ENCODE measurements around the gene AGPAT4. TPM values are rescaled to one million over a fixed set of nuclear protein-coding genes. Genes with fewer than 3 reads are reported as not detected.

AGPAT4 gene
- polyA plus RNA-seq, 1 of the 3 experiments (the other 2 are of a cell fraction), result 3.9 TPM

GRCh38 chr6:161238500-161238899, 35.4 kb downstream of the AGPAT4 start:
- no peaks in the 10 kb centered on the region for H3K9me3 ChIP-seq
- WGBS (ENCODE audit: low lambda C conversion rate), result 99% methylated on average over 5 of the region's 5 CpGs
- H3K27ac ChIP-seq (ENCODE audit: low read depth in 2 of 2, low read length in 1 of 2), result no peak overlapping the region
- no peaks in the 10 kb centered on the region for H3F3A ChIP-seq (replicated peaks; ENCODE audit: insufficient read depth)
- no peak overlapping the region for H3K9ac ChIP-seq
- ChIA-PET CTCF (interaction anchor here (0.6 kb wide), 1 partner anchor 12 kb away, joined by 3 read pairs; no protein-coding TSS in a partner anchor), POLR2A (no interaction called here)
- no peak overlapping the region for H3K4me3 ChIP-seq (ENCODE audit: low read depth in 2 of 2, low read length in 1 of 2)
- no peak for TF ChIP-seq JUND (IDR thresholded peaks at IDR 0.05)
- no peak for TF ChIP-seq FOXM1 (IDR thresholded peaks at IDR 0.05; ENCODE audit: low read depth)
- no peak for TF ChIP-seq CTCF (IDR thresholded peaks at IDR 0.05)
- TF ChIP-seq FOXJ3 (CRISPR knock-in tag; IDR thresholded peaks at IDR 0.05), result no peak
- TF ChIP-seq TAF1 (IDR thresholded peaks at IDR 0.05; ENCODE audit: borderline replicate concordance, low read depth, low read length), result no peak
- TF ChIP-seq NRF1 (IDR thresholded peaks at IDR 0.05; ENCODE audit: low read depth, low read length), result no peak
- no peak for TF ChIP-seq GABPA (IDR thresholded peaks at IDR 0.05; ENCODE audit: low read depth)
- TF ChIP-seq POLR2AphosphoS5 (IDR thresholded peaks at IDR 0.05; ENCODE audit: low read depth, low read length), result no peak
- TF ChIP-seq REST (IDR thresholded peaks at IDR 0.05; ENCODE audit: low read depth, low read length), result no peak
- TF ChIP-seq ZBTB33 (IDR thresholded peaks at IDR 0.05; ENCODE audit: borderline replicate concordance, low read depth), result no peak
- H2AFZ ChIP-seq (ENCODE audit: low read depth), result no peak overlapping the region
- peaks cover 12% of the 10 kb centered on the region; the same call in 1 of the 2 replicates for H3K79me2 ChIP-seq (ENCODE audit: insufficient read depth)
- no peak overlapping the region for H3K4me2 ChIP-seq
- DNase-seq, result no peak
- H3K4me1 ChIP-seq (ENCODE audit: control insufficient read depth in 1 of 2, insufficient read depth in 2 of 2, low read depth in 1 of 2, low read length in 1 of 2), result peaks cover 12 to 16% of the 10 kb centered on the region in 2 experiments; a peak in 3 of 4 replicates
- H3K36me3 ChIP-seq (replicated peaks in 1 of 2; ENCODE audit: control insufficient read depth in 1 of 2, insufficient read depth in 2 of 2, low read length in 1 of 2), result no peaks in the 10 kb centered on the region
- H3K9me2 ChIP-seq, result no peaks in the 10 kb centered on the region
- no peaks in the 10 kb centered on the region for H4K20me1 ChIP-seq (ENCODE audit: insufficient read depth)
- no peaks in the 10 kb centered on the region for H3K27me3 ChIP-seq (ENCODE audit: insufficient read depth)
